Stimulated activated CD4-positive, alpha-beta T cell treated with anti-CD3 and anti-CD28 coated beads, Interleukin-4, amount 100 ng/mL, for 1 hour (primary cell): ENCODE results near the gene ACACB.
"Not testable (repeated sequence)": the region's sequence is repeated elsewhere in the genome, so short reads cannot be mapped to it uniquely, and the experiment has no call there.

ENCODE experiments used
- DNase-seq: peaks from one replicate; pipeline ENCODE4 v3.0.0-alpha.2; 2020

Gene ACACB

DNA sequence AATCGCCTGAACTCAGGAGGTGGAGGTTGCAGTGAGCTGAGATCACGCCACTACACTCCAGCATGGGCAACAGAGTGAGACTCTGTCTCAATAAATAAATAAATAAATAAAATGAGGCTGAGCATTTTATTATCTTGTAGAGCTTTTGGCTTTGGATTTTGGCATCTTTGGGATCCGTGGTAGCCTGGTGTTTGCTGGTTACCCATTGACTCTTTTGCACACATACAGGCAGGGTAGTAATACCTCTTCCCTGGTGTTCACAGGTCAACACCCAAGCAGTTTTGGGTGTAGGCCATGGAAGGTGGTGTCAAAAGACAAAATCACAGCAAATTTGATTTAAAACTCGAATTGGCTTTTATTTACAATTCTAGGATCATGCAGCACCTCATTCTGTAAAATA is 27.8 kb downstream of the ACACB start:
- no peak for DNase-seq

DNA sequence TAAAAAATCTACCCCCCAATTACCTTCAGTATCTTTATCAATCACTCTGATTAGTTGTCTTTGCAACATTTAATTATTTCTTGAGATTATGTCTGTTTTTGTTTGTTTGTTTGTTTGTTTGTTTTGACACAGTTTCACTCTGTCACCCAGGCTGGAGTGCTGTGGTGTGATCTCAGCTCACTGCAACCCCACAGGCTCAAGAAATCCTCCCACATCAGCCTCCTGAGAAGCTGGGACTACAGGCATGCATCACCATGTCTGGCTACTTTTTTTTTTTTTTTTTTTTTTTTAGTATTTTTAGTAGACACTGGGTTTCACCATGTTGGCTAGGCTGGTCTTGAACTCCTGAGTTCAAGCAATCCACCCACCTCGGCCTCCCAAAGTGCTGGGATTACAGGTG is 30.7 kb downstream of the ACACB start:
- not testable (repeated sequence) for DNase-seq

DNA sequence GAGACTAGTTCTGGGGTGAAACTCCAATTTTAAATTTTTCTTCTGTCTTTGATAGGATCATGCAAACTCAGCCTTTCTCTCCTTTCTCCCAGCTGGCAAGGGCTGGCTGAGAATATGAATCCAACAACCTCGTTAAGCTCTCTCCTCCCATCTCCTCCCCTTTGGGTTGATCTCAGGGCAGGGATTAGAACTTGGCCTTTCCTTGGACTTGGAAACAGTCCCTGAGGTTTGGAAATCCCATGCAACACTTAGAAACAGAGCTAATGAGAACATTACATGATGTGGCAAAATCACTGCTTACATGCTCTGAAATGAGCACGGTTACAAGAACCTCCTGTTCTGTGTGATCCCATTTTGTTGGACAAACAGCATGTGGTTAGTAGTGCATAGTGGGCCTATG is 31.6 kb downstream of the ACACB start:
- DNase-seq, result no peak

DNA sequence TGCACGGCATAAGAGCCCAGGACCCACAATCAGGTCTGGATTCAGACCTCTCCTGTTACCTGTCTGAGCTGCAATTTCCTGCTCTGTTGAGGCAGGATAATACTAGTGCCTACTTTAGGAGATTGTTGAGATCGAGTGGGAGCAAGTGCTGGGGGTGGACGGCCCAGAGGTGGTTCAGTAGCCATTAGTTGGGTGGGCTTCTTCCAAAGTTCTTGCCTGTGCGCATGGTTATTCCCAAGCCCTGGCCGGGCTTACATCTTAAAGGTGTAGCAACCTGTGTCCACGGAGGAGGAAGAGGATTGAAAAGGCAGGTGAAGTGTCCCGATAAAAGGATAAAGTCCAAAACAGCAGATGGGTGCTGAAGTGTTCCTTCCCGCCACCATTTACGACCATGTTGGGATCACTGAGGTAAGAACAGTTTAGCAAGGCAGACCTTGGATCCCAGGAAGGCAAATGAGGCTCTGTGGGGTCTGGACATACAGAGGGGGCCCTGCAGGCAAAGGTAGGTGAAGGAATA is 33.8 kb downstream of the ACACB start:
- DNase-seq, result no peak

DNA sequence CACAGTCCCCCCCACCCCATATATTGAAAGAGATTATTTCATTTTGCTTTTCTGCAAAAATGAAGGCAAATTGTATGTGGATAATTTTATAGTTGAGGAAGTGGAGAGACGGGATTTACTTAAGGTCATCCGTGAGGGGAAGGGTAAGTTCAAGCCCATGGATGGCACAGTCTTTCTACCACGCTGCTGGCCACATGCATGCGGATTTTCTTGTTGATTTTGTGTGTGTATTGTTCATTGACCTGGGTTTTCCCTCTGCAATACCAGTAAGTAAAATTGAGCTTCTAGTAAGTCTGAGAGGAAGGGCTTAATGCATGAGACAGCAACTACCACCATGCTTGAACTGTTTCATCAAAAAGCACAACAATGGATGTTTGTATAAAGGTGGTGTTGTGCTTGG is 35.1 kb downstream of the ACACB start:
- no peak for DNase-seq

DNA sequence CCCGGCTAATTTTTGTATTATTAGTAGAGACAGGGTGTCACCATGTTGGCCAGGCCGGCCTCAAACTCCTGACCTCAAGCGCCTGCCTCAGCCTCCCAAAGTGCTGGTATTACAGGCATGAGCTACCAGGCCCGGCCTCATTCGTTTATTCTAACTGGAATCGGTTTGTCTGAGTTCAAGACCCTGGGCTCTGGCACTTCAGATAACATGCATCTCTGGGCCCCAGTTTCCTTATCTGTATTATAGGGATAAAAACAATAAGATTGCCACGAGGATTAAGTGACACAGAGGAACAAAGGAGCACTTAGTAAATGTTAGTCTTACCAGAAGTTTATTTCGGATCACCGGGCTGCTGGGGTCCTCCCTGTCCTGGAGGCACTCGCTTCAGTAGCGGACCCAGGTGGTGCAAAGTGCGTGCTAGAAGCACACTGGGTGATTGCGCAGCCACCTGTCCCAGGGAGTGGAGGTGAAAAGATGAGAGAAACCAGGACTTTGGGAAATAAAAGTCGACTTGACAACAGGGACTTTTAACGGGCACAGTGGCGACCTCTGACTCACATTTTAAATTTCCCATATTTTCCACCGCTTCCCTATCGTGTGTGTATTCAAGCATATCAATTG is 37.5 kb downstream of the ACACB start:
- no peak for DNase-seq

DNA sequence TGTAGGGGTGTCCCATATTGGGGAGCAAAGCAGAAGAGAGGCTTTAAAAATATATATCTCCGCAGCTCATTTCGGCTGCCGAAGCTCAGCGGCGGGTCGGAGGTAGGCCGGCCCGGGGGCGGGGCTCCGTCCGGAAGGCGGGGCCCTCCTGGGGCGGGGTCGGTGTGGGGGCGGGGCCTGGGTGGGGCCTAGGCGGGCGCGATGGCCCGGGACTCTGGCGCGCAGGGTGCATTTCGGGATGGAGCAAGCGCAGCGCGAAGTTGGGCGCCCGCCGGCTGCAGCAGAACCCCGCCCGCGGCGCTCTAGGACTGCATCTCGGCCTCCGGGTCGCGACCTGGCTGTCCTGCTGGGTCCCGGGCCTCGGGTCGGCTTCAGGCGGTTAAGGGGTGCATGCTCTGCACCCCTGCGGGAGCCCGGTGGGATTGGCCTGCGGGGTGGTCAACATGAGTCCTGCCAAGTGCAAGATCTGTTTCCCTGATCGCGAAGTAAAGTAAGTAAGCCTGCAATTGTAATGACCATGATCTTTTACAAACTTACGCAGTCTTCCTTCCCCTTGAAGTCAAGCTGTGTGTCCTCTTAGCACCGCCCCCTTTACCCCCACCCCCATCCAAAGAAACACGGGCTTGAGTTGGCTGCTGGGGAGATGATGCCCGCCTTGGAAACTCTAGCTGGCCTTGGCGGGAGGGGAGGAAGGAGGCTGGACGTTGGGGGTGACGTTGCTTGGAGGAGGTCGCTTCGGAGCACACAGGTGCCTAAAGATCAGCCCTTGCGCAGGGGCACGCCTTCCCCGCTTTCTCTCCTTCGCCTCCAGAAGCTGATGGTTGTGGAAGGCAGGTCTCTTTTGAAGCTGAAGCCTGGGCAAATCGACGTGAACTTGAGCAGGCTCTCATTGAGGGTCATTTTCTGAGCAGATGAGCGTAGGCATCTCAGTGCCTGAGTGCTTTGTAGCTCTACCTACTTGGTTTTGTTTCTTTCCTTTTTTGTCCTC is 38.4 kb downstream of the ACACB start:
- peak; percentile 80 for DNase-seq

DNA sequence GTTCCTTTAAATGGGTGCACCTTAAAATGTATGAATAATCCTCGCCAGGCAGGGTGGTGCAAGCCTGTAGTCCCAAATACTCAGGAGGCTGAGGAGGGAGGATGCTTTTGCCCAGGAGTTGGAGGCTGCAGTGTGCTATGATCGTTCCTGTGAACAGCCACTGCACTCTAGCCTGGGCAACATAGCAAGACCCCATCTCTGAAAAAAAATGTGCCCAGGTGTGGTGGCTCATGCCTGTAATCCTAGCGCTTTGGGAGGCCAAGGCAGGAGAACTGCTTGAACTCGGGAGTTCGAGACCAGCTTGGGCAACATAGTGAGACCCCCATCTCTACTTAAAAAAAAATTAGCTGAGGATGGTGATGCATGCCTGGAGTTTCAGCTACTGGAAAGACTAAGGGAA is 39.6 kb downstream of the ACACB start:
- DNase-seq, result no peak

DNA sequence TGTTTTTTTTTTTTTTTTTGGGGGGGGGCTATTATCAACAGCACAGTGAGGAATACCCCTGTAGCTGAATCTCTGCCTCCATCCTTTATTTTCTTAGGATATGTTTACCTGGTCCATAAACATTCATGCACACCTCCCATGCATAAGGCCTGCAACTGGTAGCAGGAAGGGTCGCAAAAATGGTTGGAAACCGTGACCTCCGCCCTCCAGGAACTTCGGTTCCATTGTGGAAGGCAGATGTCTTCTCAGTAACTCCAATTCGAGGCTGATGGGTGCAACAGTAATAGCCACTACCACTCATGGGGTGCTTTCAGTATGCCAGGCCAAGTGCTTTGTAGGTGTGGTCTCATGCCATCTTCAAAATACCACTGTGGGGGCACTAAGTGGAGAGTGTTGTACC is 40.2 kb downstream of the ACACB start:
- DNase-seq, result no peak

DNA sequence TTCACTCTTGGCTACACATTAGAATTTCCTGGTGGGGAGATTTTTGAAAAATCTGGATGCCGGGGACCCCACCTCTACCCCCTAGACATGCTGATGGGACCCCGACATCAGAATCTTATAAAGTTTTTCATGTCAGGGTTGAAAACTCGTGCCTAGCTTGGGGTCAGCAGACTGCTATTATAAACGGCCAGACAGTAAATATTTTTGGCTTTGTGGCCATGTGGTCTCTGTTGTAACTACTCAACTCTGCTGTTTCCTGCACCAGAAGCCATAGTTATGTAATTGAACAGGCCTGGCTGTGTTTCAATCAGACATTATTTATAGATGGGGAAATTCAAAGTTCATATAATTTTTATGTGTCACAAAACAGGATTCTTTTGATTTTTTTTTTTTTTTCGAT is 41.6 kb downstream of the ACACB start:
- no peak for DNase-seq

DNA sequence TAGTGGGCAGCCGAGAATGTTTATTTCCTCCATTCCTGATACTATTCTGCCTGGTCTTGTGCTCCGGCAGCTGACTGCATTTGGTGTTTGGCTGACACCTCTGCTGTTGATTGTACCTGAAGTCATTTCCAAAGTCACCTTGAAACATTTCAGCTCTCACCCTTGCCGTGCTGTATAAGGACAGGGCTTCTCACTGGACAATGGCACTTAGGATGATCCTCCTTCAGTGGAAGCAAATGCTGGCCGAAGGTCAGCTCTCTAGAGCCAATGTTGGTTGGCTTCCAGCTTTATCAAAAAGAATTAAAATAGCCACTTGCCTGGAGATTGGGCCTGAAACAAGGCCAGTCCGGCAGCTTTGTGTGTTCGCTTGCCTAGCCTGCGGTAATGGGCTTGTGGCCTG is 44.0 kb downstream of the ACACB start:
- no peak for DNase-seq

DNA sequence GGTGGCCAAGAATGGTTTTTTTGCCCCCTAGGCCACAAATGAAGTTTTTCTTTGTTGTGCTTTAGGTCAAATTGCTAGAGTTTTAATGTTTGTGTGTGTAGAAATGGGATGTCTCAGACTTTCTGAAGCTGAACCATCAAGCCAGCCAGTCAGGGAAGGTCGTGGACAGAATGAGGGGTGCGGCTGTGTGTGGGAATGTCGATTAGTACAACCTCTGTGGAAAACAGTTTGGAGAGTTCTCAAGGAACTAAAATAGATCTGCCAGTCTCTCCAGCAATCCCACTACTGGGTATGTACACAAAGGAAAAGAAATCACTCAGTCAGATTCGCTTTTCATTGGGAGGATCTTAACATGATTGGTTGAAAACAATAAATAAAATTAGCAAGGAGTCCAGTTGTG is 44.5 kb downstream of the ACACB start:
- DNase-seq, result no peak

DNA sequence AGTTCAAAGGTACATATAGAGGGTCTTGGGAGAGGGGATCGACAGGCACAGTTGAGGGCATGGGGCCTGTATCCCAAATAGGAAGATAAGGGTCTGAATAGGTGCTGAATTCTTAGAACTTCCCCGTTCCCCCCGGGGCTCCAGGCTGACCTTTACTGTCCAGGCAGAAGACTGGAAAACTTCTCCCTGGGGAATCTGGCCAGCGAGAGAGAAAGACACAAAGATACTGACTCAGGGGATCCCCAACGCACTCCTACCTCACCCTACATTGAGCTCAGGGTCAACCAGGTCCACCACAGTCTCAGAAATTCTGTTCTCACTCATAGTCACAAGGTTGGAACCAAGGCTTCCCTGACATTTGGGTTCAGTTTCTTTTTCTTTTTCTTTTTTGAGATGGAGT is 46.2 kb downstream of the ACACB start:
- DNase-seq, result no peak

DNA sequence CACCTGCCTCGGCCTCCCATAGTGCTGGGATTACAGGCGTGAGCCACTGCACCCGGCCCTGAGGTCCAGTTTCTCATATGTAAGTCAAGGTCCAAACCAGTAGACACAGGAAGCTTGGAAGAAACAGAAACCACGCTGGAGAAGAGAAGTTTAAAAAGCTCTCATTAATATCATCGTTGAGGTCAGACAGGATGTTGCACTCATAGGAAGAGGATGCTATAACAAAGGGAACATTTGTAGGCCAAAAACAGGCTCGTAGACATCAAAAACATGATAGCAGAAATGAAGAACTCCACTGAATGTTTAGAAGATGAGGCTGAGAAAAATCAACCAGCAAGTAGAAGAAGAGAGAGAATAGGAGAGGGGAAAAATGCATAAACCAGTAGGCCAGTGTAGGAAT is 46.8 kb downstream of the ACACB start:
- DNase-seq, result no peak

DNA sequence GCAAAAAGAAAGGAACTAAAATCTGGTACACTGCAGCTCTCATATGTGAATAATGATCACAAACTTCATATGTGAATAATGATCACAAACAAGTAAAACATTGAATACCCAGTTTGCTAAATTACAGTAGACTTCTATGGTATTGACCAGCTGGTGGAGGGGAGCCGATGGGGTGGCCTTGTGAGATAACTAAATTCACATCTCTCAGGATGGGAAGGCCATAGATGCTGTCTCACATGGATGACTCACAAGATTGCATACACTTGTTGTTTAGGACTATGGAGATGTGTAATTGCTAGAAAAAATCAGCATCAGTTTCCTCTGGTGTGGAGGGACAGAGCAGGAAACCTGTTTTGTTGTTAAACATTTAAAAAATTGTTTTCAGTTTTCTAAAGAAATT is 49.2 kb downstream of the ACACB start:
- no peak for DNase-seq

DNA sequence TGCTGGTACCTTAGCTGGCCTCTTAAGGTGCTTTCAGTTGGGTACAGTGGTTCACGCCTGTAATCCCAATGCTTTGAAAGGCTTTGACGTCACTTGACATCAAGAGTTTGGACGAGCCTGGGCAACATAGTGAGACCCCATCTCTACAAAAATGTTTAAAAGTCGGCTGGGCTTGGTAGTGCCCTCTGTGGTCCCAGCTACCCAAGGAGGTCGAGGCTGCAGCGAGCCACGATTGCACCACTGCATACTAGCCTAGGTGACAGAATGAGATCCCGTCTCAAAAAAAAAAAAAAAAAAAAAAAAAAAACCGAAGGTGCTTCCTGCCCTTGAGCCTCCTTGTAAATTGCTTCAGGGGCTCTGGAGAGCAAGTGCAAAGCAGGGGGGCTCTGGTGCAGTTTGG is 50.0 kb downstream of the ACACB start:
- DNase-seq, result no peak

DNA sequence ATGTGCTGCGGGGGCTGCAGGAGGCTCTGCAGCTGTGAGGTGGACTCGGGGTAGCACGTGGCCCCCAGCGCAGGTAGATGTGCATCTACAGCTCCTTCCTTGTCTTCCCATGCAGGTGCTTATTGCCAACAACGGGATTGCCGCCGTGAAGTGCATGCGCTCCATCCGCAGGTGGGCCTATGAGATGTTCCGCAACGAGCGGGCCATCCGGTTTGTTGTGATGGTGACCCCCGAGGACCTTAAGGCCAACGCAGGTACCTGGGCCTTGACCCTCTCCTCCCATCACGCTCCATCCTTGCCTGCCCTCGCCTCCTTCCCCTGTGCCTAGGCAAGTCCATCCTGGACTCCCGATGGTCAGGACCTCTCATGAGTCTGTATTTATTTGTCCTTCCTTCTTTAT is 51.4 kb downstream of the ACACB start:
- DNase-seq, result no peak

DNA sequence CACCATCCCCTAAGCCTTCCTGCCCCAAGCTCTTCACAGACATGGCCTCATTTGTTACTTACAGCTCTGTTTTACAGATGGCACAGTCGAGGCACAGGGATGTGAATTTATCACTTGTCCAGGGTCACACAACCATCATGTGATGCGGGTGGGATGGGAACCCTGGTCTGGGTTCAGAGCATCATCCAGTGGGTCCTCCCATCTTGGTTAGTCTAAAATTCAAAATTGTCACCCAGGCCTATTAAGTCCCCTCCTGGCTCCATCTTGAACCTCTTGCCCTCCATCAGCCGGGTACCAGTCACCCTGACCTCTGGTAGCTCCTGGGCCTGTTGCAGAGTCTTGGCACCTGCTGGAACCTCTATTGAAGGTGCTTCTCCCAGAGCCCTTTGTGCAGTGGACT is 52.9 kb downstream of the ACACB start:
- DNase-seq, result no peak

DNA sequence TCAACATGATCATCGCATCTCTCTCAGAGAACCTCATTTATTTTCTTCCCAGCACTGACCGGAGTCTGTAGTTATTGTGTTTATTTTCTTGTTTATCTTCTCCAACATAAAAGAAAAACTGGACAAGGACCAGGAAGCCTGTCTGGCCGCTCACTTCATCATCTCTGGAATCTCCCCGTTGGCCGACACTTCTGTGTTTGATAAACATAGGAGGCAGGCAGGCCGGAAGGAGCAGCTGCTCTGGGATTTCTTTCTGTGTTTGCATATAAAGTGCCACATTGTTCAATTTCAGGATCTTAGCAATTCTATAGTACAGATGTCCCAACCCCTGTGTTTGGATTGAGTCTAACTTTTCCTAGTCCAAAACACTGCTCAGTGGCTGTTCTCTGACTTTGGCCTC is 53.3 kb downstream of the ACACB start:
- DNase-seq, result no peak

DNA sequence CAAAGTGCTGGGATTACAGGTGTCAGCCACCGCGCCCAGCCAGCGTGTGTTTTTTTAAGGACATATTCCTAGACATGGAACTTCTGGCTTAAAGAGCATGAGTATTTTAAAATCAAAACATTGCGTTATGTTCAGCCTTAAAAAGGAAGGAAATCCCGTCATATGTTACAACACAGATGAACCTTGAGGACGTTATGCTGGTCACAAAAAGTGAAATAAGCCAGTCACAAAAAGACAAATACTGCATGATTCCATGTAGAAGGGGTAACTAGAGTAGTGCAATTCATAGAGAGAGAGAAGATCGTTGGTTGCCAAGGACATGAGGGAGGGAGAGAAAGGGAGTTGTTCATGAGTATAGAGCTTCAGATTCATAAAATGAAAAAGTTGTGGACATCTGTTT is 53.9 kb downstream of the ACACB start:
- no peak for DNase-seq

DNA sequence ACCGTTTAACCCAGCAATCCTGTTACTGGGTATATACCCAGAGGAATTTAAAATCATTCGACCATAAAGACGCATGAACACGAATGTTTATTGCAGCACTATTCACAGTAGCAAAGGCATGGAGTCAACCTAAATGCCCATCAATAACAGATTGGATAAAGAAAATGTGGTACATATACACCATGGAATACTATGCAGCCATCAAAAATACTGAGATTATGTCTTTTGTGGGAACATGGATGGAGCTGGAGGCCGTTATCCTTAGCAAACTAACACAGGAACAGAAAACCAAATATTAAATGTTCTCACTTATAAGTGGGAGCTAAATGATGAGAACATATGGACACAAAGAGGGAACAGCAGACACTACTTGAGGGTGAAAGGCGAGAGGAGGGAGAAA is 56.4 kb downstream of the ACACB start:
- not testable (repeated sequence) for DNase-seq

DNA sequence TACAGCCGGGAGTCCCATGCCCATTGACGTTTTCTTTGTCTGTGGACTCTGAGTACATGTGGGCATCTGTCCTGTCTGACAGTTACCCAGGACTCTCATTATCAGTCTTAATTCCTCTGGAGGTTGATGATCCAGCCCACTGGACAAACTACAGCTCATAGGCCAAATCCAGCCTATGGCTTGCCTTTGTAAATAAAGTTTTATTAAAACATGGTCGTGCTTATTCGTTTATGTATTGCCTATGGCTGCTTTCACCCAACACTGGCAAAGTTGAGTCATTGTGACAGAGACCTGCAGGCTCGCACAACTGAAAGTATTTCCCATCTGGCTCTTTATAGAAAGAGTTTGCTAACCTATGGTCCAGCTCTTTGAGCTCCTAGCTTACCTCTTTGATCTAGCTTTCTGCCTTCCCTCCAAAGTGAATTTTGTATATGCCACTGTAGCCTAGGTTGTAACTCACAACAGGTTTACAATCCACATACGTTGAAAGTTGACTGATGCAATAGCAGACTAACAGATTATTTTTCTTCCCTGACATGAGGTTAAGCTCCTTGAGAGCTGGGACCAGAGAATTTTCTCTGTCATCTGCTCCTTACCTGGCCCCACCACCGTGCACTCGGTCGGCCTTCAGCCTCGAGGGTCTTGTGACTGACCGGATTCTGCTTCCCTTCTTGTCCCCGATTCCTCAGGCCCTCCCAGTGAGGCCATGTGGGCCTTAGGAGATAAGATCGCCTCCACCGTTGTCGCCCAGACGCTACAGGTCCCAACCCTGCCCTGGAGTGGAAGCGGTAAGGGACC is 57.3 kb downstream of the ACACB start:
- no peak for DNase-seq

DNA sequence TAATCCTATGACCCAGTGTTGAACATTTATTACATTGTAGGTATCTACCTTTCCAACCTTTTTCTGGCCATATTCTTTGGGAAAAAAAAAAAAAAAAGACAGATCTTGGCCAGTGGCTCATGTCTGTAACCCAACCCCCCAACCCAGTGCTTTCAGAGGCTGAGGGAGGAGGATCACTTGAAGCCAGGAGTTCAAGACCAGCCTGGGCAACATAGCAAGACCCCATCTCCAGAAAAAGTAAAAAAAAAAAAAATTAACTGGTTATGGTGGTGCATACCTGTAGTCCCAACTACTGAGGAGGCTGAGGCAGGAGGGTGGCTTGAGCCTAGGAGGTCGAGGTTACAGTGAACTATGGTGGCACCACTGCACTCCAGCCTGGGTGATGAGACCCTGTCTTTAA is 58.1 kb downstream of the ACACB start:
- DNase-seq, result no peak

DNA sequence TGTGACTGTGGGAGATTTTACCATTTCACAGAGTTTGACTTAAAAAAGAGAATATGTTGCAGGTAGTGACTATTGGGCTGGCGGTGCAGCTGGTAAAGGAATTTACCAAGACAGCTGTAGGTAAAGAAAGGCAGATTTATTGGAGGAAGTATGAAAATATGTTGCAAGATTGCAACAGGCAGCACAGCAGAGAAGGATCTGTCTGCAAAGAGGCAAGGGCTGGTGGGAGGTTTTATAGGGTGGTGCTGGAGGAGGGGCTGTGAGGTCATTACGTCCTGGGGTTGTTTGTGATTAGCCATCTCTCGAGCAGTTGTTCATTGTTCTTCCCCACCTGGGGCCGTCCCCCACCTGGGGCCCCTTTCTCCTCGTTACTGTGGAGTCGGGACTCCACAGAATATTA is 62.1 kb downstream of the ACACB start:
- DNase-seq, result no peak
